Motor neuron (in vitro differentiated cells): ENCODE data around the gene SLC9A3. TPM values are rescaled to one million over a fixed set of nuclear protein-coding genes. Genes with fewer than 3 reads are reported as not detected.

ENCODE experiments used
- total RNA-seq, 8 experiments: library from RNA; unstranded; fragments of 300-600 nt; gene quantifications; 2 replicates each; pipeline versions ENCODE4 v1.2.3 to v1.2.4, GENCODE V29; 2022

The SLC9A3 gene
- total RNA-seq, 8 experiments from 2014 or later, result 0.97 to 92.5 (median 1.6) TPM

Other genes starting within 250 kb of the SLC9A3 start
- gene AHRR, start 202.7 kb downstream of the SLC9A3 start, total RNA-seq, result 10 to 100 TPM in 1 of 8 experiments, 1 to 10 TPM in 7; 1.1 to 24.0 (median 1.6) TPM
- 10 to 100 TPM; 17.1 to 69.6 (median 25.0) TPM for gene EXOC3, start 81.3 kb downstream of the SLC9A3 start, total RNA-seq
- gene CEP72, start 87.9 kb upstream of the SLC9A3 start, total RNA-seq, result 10 to 100 TPM in 2 of 8 experiments, 1 to 10 TPM in 5, under 1 TPM in 1; 0.71 to 18.0 (median 2.1) TPM
- gene TPPP, start 168.9 kb upstream of the SLC9A3 start, total RNA-seq, result 10 to 100 TPM in 2 of 8 experiments, 1 to 10 TPM in 5, under 1 TPM in 1; 0.31 to 23.5 (median 7.3) TPM